CD4-positive, alpha-beta T cell treated with Interleukin-6 at 100 ng/mL for 8 hours (primary cell): ENCODE measurements around the gene DRC1.
"Not testable (repeated sequence)": the region's sequence is repeated elsewhere in the genome, so short reads cannot be mapped to it uniquely, and the experiment has no call there.

Experiments
- DNase-seq: peaks from one replicate; pipeline ENCODE4 v3.0.0-alpha.2; 2020; ENCODE audit warnings: mixed read lengths, low spot score

Gene DRC1

GRCh38 chr2:26463244-26464192 lies 61.8 kb downstream of the DRC1 start:
- no peak for DNase-seq

GRCh38 chr2:26464390-26465265 lies 62.9 kb downstream of the DRC1 start:
- DNase-seq, result no peak

DNA sequence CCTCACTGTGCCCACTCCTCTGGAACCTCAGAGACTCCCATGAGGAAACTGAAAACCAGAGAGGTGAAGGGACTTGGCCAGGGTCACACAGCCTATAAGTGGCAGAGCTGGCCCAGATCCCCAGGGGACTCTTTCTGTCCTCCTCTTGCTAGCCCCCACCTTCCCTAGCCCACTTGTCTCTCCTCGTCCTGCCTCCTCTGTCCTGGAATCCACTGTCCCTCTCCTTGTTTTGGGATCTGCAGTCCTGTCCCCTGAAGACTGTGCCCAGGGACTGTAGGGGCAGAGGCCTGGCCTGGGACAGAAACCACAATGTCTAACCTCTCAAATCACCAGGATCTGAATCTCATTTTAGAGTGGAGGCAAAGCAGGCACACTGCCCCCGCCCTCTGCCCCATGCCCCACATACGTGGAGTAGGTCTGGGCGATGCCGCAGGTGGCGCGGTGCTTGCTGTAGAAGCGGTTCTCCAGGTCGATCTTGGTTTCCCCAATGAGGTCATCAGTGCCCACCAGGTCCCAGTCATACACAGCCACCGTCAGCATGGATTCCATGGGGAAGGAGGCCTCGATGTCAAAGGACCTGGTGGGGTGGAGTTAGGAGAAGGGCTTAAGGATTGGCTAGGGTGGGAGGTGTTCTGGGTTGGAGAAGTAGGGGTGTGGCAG lies 63.7 kb downstream of the DRC1 start:
- DNase-seq, result no peak

DNA sequence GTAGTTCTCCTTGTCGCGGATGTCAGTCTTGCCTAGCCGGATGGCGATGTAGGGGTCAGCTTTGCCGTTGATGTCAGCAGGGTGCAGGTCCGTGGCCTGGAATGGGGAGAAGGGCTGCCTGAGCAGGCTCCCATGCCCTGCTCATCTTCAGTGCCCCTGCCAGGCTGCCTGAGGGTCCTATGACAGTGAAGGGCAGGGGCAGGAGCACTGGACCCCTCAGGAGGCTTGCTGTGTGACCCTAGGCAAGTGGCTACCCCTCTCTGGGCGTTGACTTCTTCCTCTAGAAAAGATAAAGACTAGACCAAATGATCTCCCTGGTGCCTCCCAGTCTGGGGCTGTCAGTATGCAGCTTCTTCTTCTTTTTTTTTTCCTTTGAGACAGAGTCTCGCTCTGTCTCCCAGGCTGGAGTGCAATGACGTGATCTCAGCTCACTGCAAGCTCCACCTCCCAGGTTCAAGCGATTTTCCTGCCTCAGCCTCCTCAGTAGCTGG lies 64.3 kb downstream of the DRC1 start:
- no peak for DNase-seq

GRCh38 chr2:26466662-26467310 lies 65.1 kb downstream of the DRC1 start:
- DNase-seq, result no peak

- not testable (repeated sequence) for DNase-seq
These were observed 66.8 kb downstream of the DRC1 start for GRCh38 chr2:26468544-26468943.

DNA sequence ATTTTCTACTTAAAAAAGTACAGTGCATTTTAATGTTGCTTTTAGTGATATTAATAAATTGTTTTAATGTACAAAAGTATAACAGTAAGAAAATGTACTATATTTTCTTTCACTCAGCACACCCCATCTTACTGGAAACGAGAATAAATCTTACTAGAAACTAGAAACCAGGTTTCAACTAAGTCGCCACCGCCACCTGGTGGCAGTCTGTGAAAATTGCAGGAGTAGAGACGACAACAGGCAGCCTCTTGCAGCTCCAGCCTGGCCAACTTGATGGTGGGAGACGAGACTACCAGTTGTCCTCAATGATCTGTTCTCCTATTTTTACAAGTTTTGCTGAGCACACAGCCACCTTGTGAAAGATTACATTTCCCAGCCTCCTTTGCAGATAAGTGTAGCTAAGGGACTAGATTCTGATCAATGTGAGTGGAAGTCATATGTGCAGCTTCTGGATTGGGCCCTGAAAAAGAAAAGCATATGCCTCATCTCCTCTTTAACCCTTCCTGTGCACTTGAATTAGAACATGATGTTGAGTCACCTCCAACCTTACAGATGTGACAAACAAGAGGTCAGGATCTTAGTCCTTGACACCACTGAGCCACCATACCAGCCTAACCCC lies 67.5 kb downstream of the DRC1 start:
- DNase-seq, result peak; percentile 26

DNA sequence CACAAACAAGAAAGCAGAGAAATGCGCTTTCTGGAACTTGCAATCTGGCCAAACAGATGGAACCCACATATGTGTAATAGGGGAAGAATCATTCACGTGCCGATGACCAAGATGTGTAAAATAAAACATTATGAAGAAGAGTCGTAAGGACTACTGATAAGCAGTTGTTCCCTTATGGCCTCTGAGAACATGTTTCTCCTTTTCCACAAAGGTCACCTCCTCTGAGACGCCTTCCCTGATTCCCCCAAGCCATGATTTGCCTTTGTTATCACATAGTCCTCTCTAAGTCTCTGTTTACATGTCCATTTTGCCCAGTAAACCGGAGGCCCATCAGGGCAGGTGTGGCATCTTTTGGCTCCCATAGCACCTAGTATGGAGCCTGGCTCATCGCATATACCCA lies 68.2 kb downstream of the DRC1 start:
- no peak for DNase-seq

- no peak for DNase-seq
These were observed 69.0 kb downstream of the DRC1 start for GRCh38 chr2:26470601-26471260.

DNA sequence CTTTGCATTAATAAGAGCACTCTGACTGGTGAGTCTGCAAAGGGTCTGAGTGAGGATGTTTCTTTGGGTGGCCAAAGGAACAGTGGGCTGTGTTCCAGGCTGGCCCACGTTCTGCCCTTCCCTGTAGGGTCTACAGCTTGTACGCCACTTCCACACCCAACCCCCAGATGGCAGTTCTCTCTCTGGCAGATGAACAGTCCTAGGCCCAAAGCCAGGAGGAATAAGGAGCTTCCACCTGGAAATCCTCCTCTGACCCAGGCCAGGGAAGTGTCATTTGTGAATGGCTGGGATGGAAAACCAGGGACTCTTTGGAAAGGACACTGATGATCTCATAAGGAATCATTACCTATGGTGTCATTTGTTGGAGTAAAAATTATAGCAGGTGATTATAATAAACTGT lies 69.6 kb downstream of the DRC1 start:
- no peak for DNase-seq

DNA sequence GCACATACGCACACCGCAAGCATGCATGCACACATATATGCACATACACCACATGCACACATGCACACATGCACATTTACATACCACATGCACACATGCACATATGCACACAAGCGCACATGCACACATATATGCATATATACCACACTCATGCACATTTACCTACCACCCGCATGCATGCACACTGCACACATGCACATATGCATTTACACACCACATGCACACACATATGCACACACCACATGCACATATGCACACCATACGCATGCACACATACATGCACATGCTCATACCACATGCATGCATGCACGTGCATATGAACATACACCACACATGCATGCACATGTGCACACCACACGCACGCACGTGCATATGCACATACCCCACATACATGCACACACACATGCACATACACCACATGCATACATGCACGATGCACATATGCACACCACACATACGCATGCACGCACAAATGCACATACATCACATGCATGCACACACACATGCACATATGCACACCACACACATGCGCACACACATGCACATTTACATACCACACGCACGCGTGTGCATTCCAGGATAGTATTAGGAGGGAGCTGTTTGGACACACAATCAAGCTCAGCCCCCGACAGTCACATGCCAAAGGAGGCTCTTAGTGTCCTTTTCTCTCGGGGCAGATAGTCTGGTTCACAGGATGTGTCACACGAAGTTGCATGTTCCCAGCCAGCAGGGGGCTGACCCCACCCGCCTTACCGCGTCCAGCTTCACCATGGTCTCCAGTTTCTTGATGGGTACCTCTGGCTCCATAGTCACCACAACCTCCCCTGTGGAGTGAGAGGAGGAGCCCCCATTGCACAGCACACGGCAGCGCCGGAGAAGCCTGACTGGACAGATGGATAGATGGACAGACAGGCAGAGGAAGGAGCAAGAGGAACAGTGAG lies 70.3 kb downstream of the DRC1 start:
- DNase-seq, result no peak

- no peak for DNase-seq
These were observed 71.3 kb downstream of the DRC1 start for GRCh38 chr2:26472821-26473655.

GRCh38 chr2:26473796-26474195 lies 72.1 kb downstream of the DRC1 start:
- DNase-seq, result no peak

GRCh38 chr2:26474261-26474785 lies 72.6 kb downstream of the DRC1 start:
- no peak for DNase-seq

- DNase-seq, result no peak
These were observed 73.3 kb downstream of the DRC1 start for GRCh38 chr2:26475037-26475436.

DNA sequence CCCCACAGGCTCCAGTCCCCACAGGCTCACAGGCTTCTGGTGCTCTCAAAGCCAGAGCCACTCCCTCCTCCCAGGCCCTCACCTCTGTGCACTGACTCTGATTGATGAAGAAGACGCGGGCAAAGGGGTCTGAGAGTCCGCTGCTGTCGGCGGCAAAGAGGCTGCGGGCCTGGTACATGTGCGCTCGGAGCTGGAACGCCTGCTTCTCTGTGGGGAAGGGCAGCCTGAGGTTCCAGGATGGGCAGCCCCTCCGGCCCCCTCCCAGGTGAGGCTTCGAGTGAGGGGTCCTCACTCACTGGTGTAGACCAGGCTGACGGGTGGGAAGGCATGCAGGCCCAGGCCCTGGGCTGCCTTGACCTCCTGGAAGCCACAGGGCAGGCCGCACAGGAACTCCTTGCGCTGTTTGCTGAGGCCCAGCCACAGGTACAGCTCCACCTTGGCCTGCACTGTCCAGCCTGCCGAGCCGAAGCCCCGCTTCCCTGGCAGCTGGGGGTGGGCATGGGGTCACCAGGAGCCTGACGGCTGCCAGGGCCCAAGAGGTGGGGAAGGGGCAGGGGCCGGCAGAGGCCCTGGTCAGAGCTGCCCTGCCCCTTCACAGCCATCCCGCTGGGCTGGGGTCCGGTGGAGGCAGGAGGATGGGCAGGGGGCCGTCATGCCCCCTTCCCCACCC lies 74.2 kb downstream of the DRC1 start:
- DNase-seq, result no peak

GRCh38 chr2:26477126-26477910 lies 75.6 kb downstream of the DRC1 start:
- no peak for DNase-seq
